IMR-90 (cell line): ENCODE data around the gene DUSP7. TPM values are rescaled to one million over a fixed set of nuclear protein-coding genes. Genes with fewer than 3 reads are reported as not detected.

Experiments
- ATAC-seq: fragments of 200-7000 bp; cut with Tn5 transposase; 2 replicates; pipeline ENCODE4 v1.9.1; 2020; ENCODE audit warnings: low read depth, mild to moderate bottlenecking, moderate library complexity
- BruUV-seq: library from RNA; stranded (reverse); fragments of 400-500 nt; replicated peaks from 2 replicates; lab custom pipeline; 2021; lab: Mats Ljungman, UMichigan
- CTCF ChIA-PET: fragments of 300-600 bp; formaldehyde crosslinking; extraction: SDS; loops from one replicate; lab custom pipeline; 2021; ENCODE audit warnings: antibody characterized with exemption; lab: Yijun Ruan, JAX
- POLR2A ChIA-PET: fragments of 300-600 bp; sonication (Branson Sonifier 250); formaldehyde crosslinking; loops from one replicate; lab custom pipeline; 2022; ENCODE audit warnings: antibody characterized with exemption; ENCODE audit not compliant: unreplicated experiment; lab: Charles Lee
- DNase-seq: peaks from one replicate; pipeline ENCODE4 v3.0.0; 2013
- H2AFZ ChIP-seq: replicated peaks from 2 replicates; pipeline ENCODE3; 2013; ENCODE audit warnings: low read length, mild to moderate bottlenecking; ENCODE audit not compliant: poor library complexity
- H2AK5ac ChIP-seq: 2 replicates; pipeline ENCODE4 v1.6.1; 2013; ENCODE audit warnings: low read depth, low read length, inconsistent platforms
- H2AK9ac ChIP-seq: replicated peaks from 2 replicates; pipeline ENCODE3; 2013; ENCODE audit warnings: mild to moderate bottlenecking, low read depth, low read length, moderate library complexity; ENCODE audit not compliant: poor library complexity
- H2BK120ac ChIP-seq: 2 replicates; pipeline ENCODE4 v1.6.1; 2013; ENCODE audit warnings: low read depth, low read length, inconsistent platforms
- H2BK15ac ChIP-seq: 3 replicates; pipeline ENCODE4 v1.6.1; 2013; ENCODE audit warnings: low read depth, low read length, inconsistent platforms
- H2BK20ac ChIP-seq: 2 replicates; pipeline ENCODE4 v1.6.1; 2013; ENCODE audit warnings: low read depth, mild to moderate bottlenecking, inconsistent platforms, low read length, moderate library complexity
- H2BK5ac ChIP-seq: 2 replicates; pipeline ENCODE4 v1.6.1; 2013; ENCODE audit warnings: mild to moderate bottlenecking, low read depth, low read length, inconsistent platforms; ENCODE audit not compliant: poor library complexity, severe bottlenecking
- H3K14ac ChIP-seq: replicated peaks from 2 replicates; pipeline ENCODE4 v1.6.1; 2013; ENCODE audit warnings: low read depth, low read length, inconsistent platforms
- H3K18ac ChIP-seq: 2 replicates; pipeline ENCODE4 v1.6.1; 2013; ENCODE audit warnings: low read depth, low read length, control low read depth
- H3K23ac ChIP-seq: 2 replicates; pipeline ENCODE4 v1.6.1; 2013; ENCODE audit warnings: low read depth, low read length, inconsistent platforms
- H3K27ac ChIP-seq: 2 replicates; pipeline ENCODE4 v1.5.1; 2013; ENCODE audit warnings: mild to moderate bottlenecking, control low read depth, low read length; ENCODE audit not compliant: insufficient read depth
- H3K27me3 ChIP-seq: 2 replicates; pipeline ENCODE4 v1.6.1; 2013; ENCODE audit warnings: low read length; ENCODE audit not compliant: control insufficient read depth, insufficient read depth
- H3K36me3 ChIP-seq: 2 replicates; pipeline ENCODE4 v1.6.1; 2013; ENCODE audit warnings: low read length, mixed read lengths; ENCODE audit not compliant: control insufficient read depth, insufficient read depth
- H3K4ac ChIP-seq: 2 replicates; pipeline ENCODE4 v1.6.1; 2013; ENCODE audit warnings: low read depth, low read length, inconsistent platforms
- H3K4me1 ChIP-seq: 2 replicates; pipeline ENCODE4 v1.6.1; 2013; ENCODE audit warnings: low read length, mixed read lengths; ENCODE audit not compliant: control insufficient read depth, insufficient read depth
- H3K4me2 ChIP-seq: 2 replicates; pipeline ENCODE4 v1.6.1; 2013; ENCODE audit warnings: low read depth, mild to moderate bottlenecking, control low read depth, low read length, moderate library complexity
- H3K4me3 ChIP-seq: 2 replicates; pipeline ENCODE4 v1.5.1; 2013; ENCODE audit warnings: low read depth, mild to moderate bottlenecking, control low read depth, low read length, moderate library complexity; ENCODE audit not compliant: insufficient read depth
- H3K56ac ChIP-seq: 2 replicates; pipeline ENCODE4 v1.6.1; 2013; ENCODE audit warnings: low read length, inconsistent platforms; ENCODE audit not compliant: insufficient read depth; ENCODE audit errors: extremely low read depth
- H3K79me1 ChIP-seq, 2 experiments: 2 replicates each; pipeline ENCODE4 v1.6.1; 2013; ENCODE audit warnings: low read length in 2 of 2, inconsistent platforms in 1 of 2, low read depth in 1 of 2
- H3K9ac ChIP-seq: 2 replicates; pipeline ENCODE4 v1.6.1; 2013; ENCODE audit warnings: low read depth, low read length, control low read depth
- H3K9me1 ChIP-seq: 2 replicates; pipeline ENCODE4 v1.6.1; 2013; ENCODE audit warnings: low read length, inconsistent platforms; ENCODE audit not compliant: insufficient read depth
- H3K9me3 ChIP-seq: 2 replicates; pipeline ENCODE4 v1.6.1; 2013; ENCODE audit warnings: low read length; ENCODE audit not compliant: control insufficient read depth, insufficient read depth
- H4K20me1 ChIP-seq: 2 replicates; pipeline ENCODE4 v1.6.1; 2013; ENCODE audit warnings: low read length, inconsistent platforms; ENCODE audit not compliant: insufficient read depth
- H4K5ac ChIP-seq: 2 replicates; pipeline ENCODE4 v1.6.1; 2013; ENCODE audit warnings: mild to moderate bottlenecking, low read depth, low read length, control low read depth
- H4K8ac ChIP-seq, 2 experiments: 2 replicates each; pipeline ENCODE4 v1.6.1; 2013; ENCODE audit warnings: low read depth in 2 of 2, low read length in 2 of 2, control low read depth in 1 of 2, inconsistent platforms in 1 of 2
- H4K91ac ChIP-seq: 2 replicates; pipeline ENCODE4 v1.6.1; 2013; ENCODE audit warnings: low read depth, low read length, inconsistent platforms; ENCODE audit not compliant: insufficient read depth
- CEBPB ChIP-seq: IDR thresholded peaks from 2 replicates; pipeline ENCODE4 v1.6.1; 2012; ENCODE audit warnings: low read depth, low read length, improper control_type of control experiment
- CHD1 ChIP-seq: IDR thresholded peaks from 2 replicates; pipeline ENCODE4 v1.6.1; 2012; ENCODE audit warnings: low read depth, low read length, improper control_type of control experiment
- MXI1 ChIP-seq: IDR thresholded peaks from 2 replicates; pipeline ENCODE4 v1.6.1; 2012; ENCODE audit warnings: low read depth, mild to moderate bottlenecking, low read length, moderate library complexity, borderline replicate concordance
- SMC3 ChIP-seq: fragments of 150-350 bp; IDR thresholded peaks from 2 replicates; pipeline ENCODE4 v1.6.1; 2016; ENCODE audit warnings: low read depth, mild to moderate bottlenecking, antibody characterized with exemption, low read length, moderate library complexity
- WGBS, 2 experiments: methylation state at CpG; one replicate each; pipeline versions ENCODE4 v1.1.5 to v1.1.7; 2013; ENCODE audit warnings: missing lambda C conversion rate in 2 of 2; ENCODE audit not compliant: insufficient read length in 1 of 2; ENCODE audit errors: extremely low coverage in 2 of 2; 5-methylcytosine and 5-hydroxymethylcytosine counted together
- dilution Hi-C: fragments of 300-500 bp; cut with HindIII; formaldehyde crosslinking; loops from one replicate; pipeline ENCODE4 v1.14.3; 2018; ENCODE audit warnings: low sequenced_read_pairs; ENCODE audit not compliant: unreplicated experiment
- in situ Hi-C: fragments of 300-500 bp; cut with MboI; formaldehyde crosslinking; loops from 3 replicates; pipeline ENCODE4 v1.14.3; 2019; ENCODE audit warnings: low sequenced_read_pairs, inconsistent platforms, mixed read lengths
- intact Hi-C: fragments of 100-400 bp; cut with micrococcal nuclease; formaldehyde crosslinking; loops from 2 replicates; pipeline ENCODE4 v1.10.0; 2022
- polyA plus RNA-seq, 3 experiments: library from polyadenylated mRNA; depleted of rRNA; stranded (reverse); fragments of >200 nt; gene quantifications; 2 replicates each; pipeline ENCODE4 v1.2.3, GENCODE V29; 2012; ENCODE audit warnings: low replicate concordance in 1 of 3
- total RNA-seq: library from RNA; depleted of rRNA; stranded (reverse); fragments of >200 nt; gene quantifications from 2 replicates; pipeline ENCODE4 v1.2.3, GENCODE V29; 2012

The DUSP7 gene
- total and polyA plus RNA-seq, 2 of the 4 experiments (the other 2 are of a cell fraction), result 9.3 to 24.0 TPM

- peak overlapping the region; percentile 89; the same call in 1 of the 2 replicates for H3K27ac ChIP-seq
- WGBS, 2 experiments, result 91% methylated on average over 11 of the region's 18 CpGs; no CpG with 5 or more reads in 1 of the 2 experiments
- peak overlapping the region; percentile 98 for H3K4ac ChIP-seq
These were observed 11.3 kb downstream of the DUSP7 start for GRCh38 chr3:52044869-52045619.

More at GRCh38 chr3:52044869-52045619, 11.3 kb downstream of the DUSP7 start:
- Histone ChIP-seq H3K9me3 (no peaks in the 10 kb centered on the region), H2AK9ac (peak overlapping the region; percentile 97), H3K79me1 (peaks cover 11 to 35% of the 10 kb centered on the region in 2 experiments), H4K20me1 (no peaks in the 10 kb centered on the region), H3K36me3 (peaks cover 6% of the 10 kb centered on the region), H4K8ac (peak overlapping the region; percentile 76 to 91), H3K27me3 (no peaks in the 10 kb centered on the region), H3K23ac (no peak overlapping the region; the same call in 1 of the 2 replicates), H3K56ac (no peak overlapping the region), H3K4me2 (no peak overlapping the region), H3K9ac (no peak overlapping the region), H2BK20ac (peak overlapping the region; percentile 97), H3K4me3 (no peak overlapping the region), H2BK15ac (peak overlapping the region; percentile 55; the same call in 2 of the 3 replicates), H2AFZ (peak overlapping the region; percentile 84), H2AK5ac (peak overlapping the region; percentile 99), H2BK5ac (peak overlapping the region; percentile 93), H4K5ac (peak overlapping the region; percentile 1; the same call in 1 of the 2 replicates), H3K18ac (peak overlapping the region; percentile 0; the same call in 1 of the 2 replicates), H3K4me1 (peaks cover 36% of the 10 kb centered on the region), H3K14ac (peak overlapping the region; percentile 67), H4K91ac (peak overlapping the region; percentile 99), H2BK120ac (peak overlapping the region; percentile 99), H3K9me1 (peaks cover 30% of the 10 kb centered on the region)
- DNase-seq (no peak), ATAC-seq (no peak)
- CTCF ChIA-PET, result interaction anchor here (0.6 kb wide), 1 partner anchor 31 kb away, joined by 3 read pairs; no protein-coding TSS in a partner anchor
- TF ChIP-seq CHD1 (no peak), MXI1 (no peak), SMC3 (no peak), CEBPB (no peak)
- in situ Hi-C loops, result loop anchor here (5.0 kb wide), 1 partner anchor 33 kb away; no protein-coding TSS in a partner anchor
- POLR2A ChIA-PET, result no interaction called here
- dilution Hi-C loops, result no loop called here
- BruUV-seq, result no TSS peak
- intact Hi-C loops, result no loop called here
